Prostate gland (tissue), 2 donors: ENCODE data around the gene DNAJC12. TPM values are rescaled to one million over a fixed set of nuclear protein-coding genes. Genes with fewer than 3 reads are reported as not detected.

Experiments used
- DNase-seq: peaks from one replicate; pipeline ENCODE4 v3.0.0-alpha.2; 2019; ENCODE audit warnings: low spot score
- H3K27ac ChIP-seq, 2 donors: fragments of 200-600 bp; sonication (generic); 2 replicates each; pipeline ENCODE4 v1.5.1; 2017 to 2019
- H3K27me3 ChIP-seq: fragments of 200-600 bp; sonication (generic); replicated peaks from 2 replicates; pipeline ENCODE4 v1.5.1; 2019; ENCODE audit not compliant: insufficient read depth
- H3K36me3 ChIP-seq, 2 donors: fragments of 200-600 bp; sonication (generic); 1 replicate in 1 of 2; 2 replicates in 1 of 2; pipeline versions ENCODE4 v1.5.1 to v1.8.1; 2017 to 2019
- H3K4me1 ChIP-seq: fragments of 200-600 bp; sonication (generic); replicated peaks from 2 replicates; pipeline ENCODE4 v1.5.1; 2019
- H3K4me3 ChIP-seq, 2 donors: fragments of 200-600 bp; sonication (generic); 2 replicates each; pipeline ENCODE4 v1.5.1; 2017 to 2019
- H3K9me3 ChIP-seq: fragments of 200-600 bp; sonication (generic); 2 replicates; pipeline ENCODE4 v1.5.1; 2017
- CTCF ChIP-seq, 4 experiments: fragments of 200-600 bp in 2 of 4; fragments of 450-650 bp in 2 of 4; sonication (generic) in 2 of 4; IDR thresholded peaks; 1 replicate in 3 of 4; 2 replicates in 1 of 4; pipeline ENCODE4 v1.5.1; 2016 to 2019; ENCODE audit warnings: antibody characterized with exemption in 4 of 4, mild to moderate bottlenecking in 2 of 4, moderate library complexity in 2 of 4
- POLR2A ChIP-seq: fragments of 450-650 bp; IDR thresholded peaks from one replicate; pipeline ENCODE4 v1.6.1; 2016; ENCODE audit warnings: antibody characterized with exemption, mild to moderate bottlenecking
- POLR2AphosphoS5 ChIP-seq: sonication (generic); formaldehyde crosslinking; IDR thresholded peaks from one replicate; pipeline ENCODE4 v1.6.1; 2017; ENCODE audit warnings: antibody characterized with exemption
- WGBS: methylation state at CpG from one replicate; pipeline ENCODE4 v1.1.5; 2018; 5-methylcytosine and 5-hydroxymethylcytosine counted together
- intact Hi-C: fragments of 100-400 bp; cut with DNase I; formaldehyde crosslinking; loops from one replicate; pipeline ENCODE4 v1.14.2; 2022
- total RNA-seq, 2 donors: library from RNA; depleted of rRNA; stranded (reverse); fragments of >200 nt; gene quantifications; one replicate each; pipeline ENCODE4 v1.1.0, GENCODE V29; 2016

DNAJC12 gene
- total RNA-seq, 2 donors from 2014 or later: 6.4 to 22.7 TPM

- H3K4me1 ChIP-seq: no peaks in the 10 kb centered on the region
- H3K36me3 ChIP-seq: no peaks in the 10 kb centered on the region
- intact Hi-C loops: no loop called here
- no peak for TF ChIP-seq CTCF (IDR thresholded peaks at IDR 0.05)
- no peak for TF ChIP-seq POLR2AphosphoS5
- no peak for TF ChIP-seq POLR2A
- no peak overlapping the region for H3K27ac ChIP-seq
- DNase-seq: no peak
- no peak overlapping the region for H3K4me3 ChIP-seq
- H3K27me3 ChIP-seq: no peaks in the 10 kb centered on the region
- 74% methylated on average over 10 of the region's 10 CpGs for WGBS
- no peaks in the 10 kb centered on the region for H3K9me3 ChIP-seq
Measured at GRCh38 chr10:67802767-67803538, 35.0 kb downstream of the DNAJC12 start.

GRCh38 chr10:67801118-67801517, 36.9 kb downstream of the DNAJC12 start:
- TF ChIP-seq POLR2A (no peak), POLR2AphosphoS5 (no peak), CTCF (IDR thresholded peaks at IDR 0.05) (no peak)
- H3K36me3 ChIP-seq: no peaks in the 10 kb centered on the region
- no peak overlapping the region for H3K27ac ChIP-seq
- H3K27me3 ChIP-seq: no peaks in the 10 kb centered on the region
- intact Hi-C loops: no loop called here
- DNase-seq: no peak
- H3K9me3 ChIP-seq: no peaks in the 10 kb centered on the region
- H3K4me3 ChIP-seq: no peak overlapping the region
- WGBS: 78% methylated on average over 1 of the region's 1 CpG
- no peaks in the 10 kb centered on the region for H3K4me1 ChIP-seq

- WGBS: 64% methylated on average over 3 of the region's 3 CpGs
Measured at GRCh38 chr10:67794909-67795460, 43.0 kb downstream of the DNAJC12 start.

GRCh38 chr10:67794256-67794655, 43.7 kb downstream of the DNAJC12 start:
- WGBS: 90% methylated on average over 4 of the region's 4 CpGs
- Histone ChIP-seq H3K27me3 (no peaks in the 10 kb centered on the region), H3K4me1 (no peaks in the 10 kb centered on the region), H3K9me3 (no peaks in the 10 kb centered on the region), H3K27ac (no peak overlapping the region), H3K4me3 (no peak overlapping the region), H3K36me3 (no peaks in the 10 kb centered on the region)
- intact Hi-C loops: no loop called here
- TF ChIP-seq POLR2AphosphoS5 (no peak), CTCF (IDR thresholded peaks at IDR 0.05) (no peak), POLR2A (no peak)
- DNase-seq: no peak

More at GRCh38 chr10:67794909-67795460, 43.0 kb downstream of the DNAJC12 start:
- no peaks in the 10 kb centered on the region for H3K36me3 ChIP-seq
- intact Hi-C loops: no loop called here
- H3K27me3 ChIP-seq: no peaks in the 10 kb centered on the region
- DNase-seq: no peak
- no peaks in the 10 kb centered on the region for H3K4me1 ChIP-seq
- H3K9me3 ChIP-seq: no peaks in the 10 kb centered on the region
- no peak overlapping the region for H3K27ac ChIP-seq
- H3K4me3 ChIP-seq: no peak overlapping the region
- TF ChIP-seq POLR2A (no peak), POLR2AphosphoS5 (no peak), CTCF (IDR thresholded peaks at IDR 0.05) (no peak)

GRCh38 chr10:67793313-67793712, 44.7 kb downstream of the DNAJC12 start:
- no peaks in the 10 kb centered on the region for H3K4me1 ChIP-seq
- intact Hi-C loops: no loop called here
- TF ChIP-seq CTCF (IDR thresholded peaks at IDR 0.05) (no peak), POLR2A (no peak)
- no peak overlapping the region for H3K4me3 ChIP-seq
- no peaks in the 10 kb centered on the region for H3K36me3 ChIP-seq
- H3K9me3 ChIP-seq: no peaks in the 10 kb centered on the region
- H3K27ac ChIP-seq: no peak overlapping the region
- no peak for DNase-seq
- H3K27me3 ChIP-seq: no peaks in the 10 kb centered on the region
- WGBS: 10% methylated on average over 2 of the region's 2 CpGs
